GM23248 (cell line): ENCODE results near the gene C11orf16. TPM values are rescaled to one million over a fixed set of nuclear protein-coding genes. Genes with fewer than 3 reads are reported as not detected.

Experiments
- DNase-seq: peaks from one replicate; pipeline ENCODE4 v3.0.0-alpha.2; 2015
- H2AFZ ChIP-seq: fragments of 200-600 bp; sonication (generic); 2 replicates; pipeline ENCODE4 v1.6.1; 2016; ENCODE audit warnings: antibody characterized with exemption
- H3F3A ChIP-seq: fragments of 200-600 bp; sonication (generic); 2 replicates; pipeline ENCODE4 v1.6.1; 2016; ENCODE audit warnings: mild to moderate bottlenecking, antibody characterized with exemption, mixed run types; ENCODE audit not compliant: insufficient read depth
- H3K27ac ChIP-seq: fragments of 200-600 bp; sonication (generic); 2 replicates; pipeline ENCODE4 v1.5.1; 2016; ENCODE audit warnings: mild to moderate bottlenecking
- H3K27me3 ChIP-seq: fragments of 200-600 bp; sonication (generic); replicated peaks from 2 replicates; pipeline ENCODE4 v1.6.1; 2016; ENCODE audit warnings: mild to moderate bottlenecking; ENCODE audit not compliant: insufficient read depth
- H3K36me3 ChIP-seq: fragments of 200-600 bp; sonication (generic); 2 replicates; pipeline ENCODE4 v1.6.1; 2016; ENCODE audit warnings: low read depth, mild to moderate bottlenecking
- H3K4me1 ChIP-seq: fragments of 200-600 bp; sonication (generic); 2 replicates; pipeline ENCODE4 v1.6.1; 2016; ENCODE audit warnings: mild to moderate bottlenecking; ENCODE audit not compliant: insufficient read depth
- H3K4me2 ChIP-seq: fragments of 200-600 bp; sonication (generic); one replicate; pipeline ENCODE4 v1.6.1; 2016; ENCODE audit warnings: mild to moderate bottlenecking; ENCODE audit not compliant: unreplicated experiment
- H3K4me3 ChIP-seq: fragments of 200-600 bp; sonication (generic); 2 replicates; pipeline ENCODE4 v1.5.1; 2016; ENCODE audit warnings: mild to moderate bottlenecking
- H3K79me2 ChIP-seq: fragments of 200-600 bp; sonication (generic); 2 replicates; pipeline ENCODE4 v1.6.1; 2016; ENCODE audit warnings: mild to moderate bottlenecking; ENCODE audit not compliant: insufficient read depth
- H3K9ac ChIP-seq: fragments of 200-600 bp; sonication (generic); 2 replicates; pipeline ENCODE4 v1.6.1; 2016; ENCODE audit warnings: mild to moderate bottlenecking
- H3K9me2 ChIP-seq: fragments of 200-600 bp; sonication (generic); 2 replicates; pipeline ENCODE4 v1.6.1; 2016; ENCODE audit warnings: mixed run types, mild to moderate bottlenecking, moderate library complexity; ENCODE audit not compliant: insufficient read depth
- H3K9me3 ChIP-seq: fragments of 200-600 bp; sonication (generic); one replicate; pipeline ENCODE4 v1.6.1; 2017; ENCODE audit warnings: low read depth
- H4K20me1 ChIP-seq: fragments of 200-600 bp; sonication (generic); 2 replicates; pipeline ENCODE4 v1.6.0; 2016; ENCODE audit not compliant: insufficient read depth
- EZH2 ChIP-seq: fragments of 200-600 bp; sonication (generic); IDR thresholded peaks from 2 replicates; pipeline ENCODE4 v1.6.1; 2018; ENCODE audit warnings: antibody characterized with exemption, mild to moderate bottlenecking; ENCODE audit not compliant: insufficient read depth, poor library complexity, severe bottlenecking
- EZH2phosphoT487 ChIP-seq: fragments of 200-600 bp; sonication (generic); IDR thresholded peaks from 2 replicates; pipeline ENCODE4 v1.6.1; 2018; ENCODE audit warnings: antibody characterized with exemption, moderate library complexity, mild to moderate bottlenecking, low read depth; ENCODE audit not compliant: insufficient read depth
- WGBS, 2 experiments: methylation state at CpG; one replicate each; pipeline ENCODE4 v1.1.6; 2015 to 2017; ENCODE audit warnings: low lambda C conversion rate in 2 of 2, low coverage in 1 of 2; ENCODE audit errors: missing lambda C conversion rate in 2 of 2; 5-methylcytosine and 5-hydroxymethylcytosine counted together
- in situ Hi-C: fragments of 300-500 bp; cut with MboI; formaldehyde crosslinking; loops from 2 replicates; pipeline ENCODE4 v1.15.0; 2020
- polyA plus RNA-seq: library from polyadenylated mRNA; unstranded; fragments of >200 nt; fragmentation: Nextera tagmentation; extraction: Ambion mirVana; gene quantifications from 2 replicates; pipeline ENCODE4 v1.2.1, GENCODE V29; 2016
- total RNA-seq: library from RNA; depleted of rRNA; stranded (reverse); fragments of >200 nt; shearing (Covaris generic); gene quantifications from 2 replicates; pipeline ENCODE4 v1.2.3, GENCODE V29; 2014

The C11orf16 gene
- total and polyA plus RNA-seq, 2 experiments from 2014 or later, result not detected

GRCh38 chr11:8928205-8928604 is 4.5 kb downstream of the C11orf16 start:
- Histone ChIP-seq H3K9me3 (no peaks in the 10 kb centered on the region), H3K27me3 (no peaks in the 10 kb centered on the region), H3K4me3 (no peak overlapping the region), H3K4me2 (no peak overlapping the region), H3F3A (peaks cover 8% of the 10 kb centered on the region), H4K20me1 (no peaks in the 10 kb centered on the region), H3K9ac (no peak overlapping the region), H3K36me3 (no peaks in the 10 kb centered on the region), H3K79me2 (no peaks in the 10 kb centered on the region), H3K4me1 (peaks cover 25% of the 10 kb centered on the region), H2AFZ (no peak overlapping the region), H3K27ac (no peak overlapping the region), H3K9me2 (no peaks in the 10 kb centered on the region)
- 96 to 97% methylated on average over 4 of the region's 4 CpGs for WGBS, 2 experiments
- TF ChIP-seq EZH2 (no peak), EZH2phosphoT487 (no peak)
- DNase-seq, result no peak
- in situ Hi-C loops, result no loop called here

- in situ Hi-C loops, result no loop called here
- no peak overlapping the region for H3K27ac ChIP-seq
- no peaks in the 10 kb centered on the region for H4K20me1 ChIP-seq
- no peak for DNase-seq
- no peaks in the 10 kb centered on the region for H3K9me2 ChIP-seq
- H2AFZ ChIP-seq, result no peak overlapping the region
- H3K9me3 ChIP-seq, result no peaks in the 10 kb centered on the region
- H3K27me3 ChIP-seq, result no peaks in the 10 kb centered on the region
- no peaks in the 10 kb centered on the region for H3K36me3 ChIP-seq
- H3F3A ChIP-seq, result peaks cover 8% of the 10 kb centered on the region
- no peak overlapping the region for H3K9ac ChIP-seq
- H3K4me3 ChIP-seq, result no peak overlapping the region
- H3K4me1 ChIP-seq, result peaks cover 25% of the 10 kb centered on the region
- H3K4me2 ChIP-seq, result no peak overlapping the region
- WGBS, 2 experiments, result 87 to 91% methylated on average over 5 of the region's 5 CpGs
- H3K79me2 ChIP-seq, result no peaks in the 10 kb centered on the region
- TF ChIP-seq EZH2, result no peak
- TF ChIP-seq EZH2phosphoT487, result no peak
Measured at GRCh38 chr11:8927233-8927632, 5.5 kb downstream of the C11orf16 start.

- Histone ChIP-seq H3K79me2 (no peaks in the 10 kb centered on the region), H3K36me3 (peaks cover 7% of the 10 kb centered on the region; the same call in 1 of the 2 replicates), H3K4me2 (no peak overlapping the region), H3K9ac (no peak overlapping the region), H3K27me3 (no peaks in the 10 kb centered on the region), H2AFZ (no peak overlapping the region), H3K4me3 (no peak overlapping the region), H3K9me2 (no peaks in the 10 kb centered on the region), H3F3A (peaks cover 8% of the 10 kb centered on the region), H3K9me3 (no peaks in the 10 kb centered on the region), H4K20me1 (no peaks in the 10 kb centered on the region), H3K27ac (no peak overlapping the region), H3K4me1 (peaks cover 25% of the 10 kb centered on the region)
- in situ Hi-C loops, result no loop called here
- DNase-seq, result no peak
- WGBS, 2 experiments, result 94 to 97% methylated on average over 5 of the region's 5 CpGs
- no peak for TF ChIP-seq EZH2phosphoT487
- TF ChIP-seq EZH2, result no peak
Measured at GRCh38 chr11:8926236-8926635, 6.5 kb downstream of the C11orf16 start.

GRCh38 chr11:8925711-8926110 is 7.0 kb downstream of the C11orf16 start:
- Histone ChIP-seq H4K20me1 (no peaks in the 10 kb centered on the region), H3K27me3 (no peaks in the 10 kb centered on the region), H3K4me2 (no peak overlapping the region), H3K4me1 (peaks cover 21% of the 10 kb centered on the region), H3K27ac (no peak overlapping the region), H3K9ac (no peak overlapping the region), H3F3A (peaks cover 8% of the 10 kb centered on the region), H3K4me3 (no peak overlapping the region), H3K9me2 (no peaks in the 10 kb centered on the region), H3K9me3 (no peaks in the 10 kb centered on the region), H3K79me2 (no peaks in the 10 kb centered on the region), H2AFZ (no peak overlapping the region), H3K36me3 (peaks cover 8% of the 10 kb centered on the region; the same call in 1 of the 2 replicates)
- DNase-seq, result no peak
- in situ Hi-C loops, result no loop called here
- 93 to 96% methylated on average over 5 of the region's 5 CpGs for WGBS, 2 experiments
- TF ChIP-seq EZH2 (no peak), EZH2phosphoT487 (no peak)

- H3K27ac ChIP-seq, result no peak overlapping the region
- 84 to 87% methylated on average over 5 of the region's 5 CpGs for WGBS, 2 experiments
- H3K27me3 ChIP-seq, result no peaks in the 10 kb centered on the region
- H3K79me2 ChIP-seq, result no peaks in the 10 kb centered on the region
- H4K20me1 ChIP-seq, result no peaks in the 10 kb centered on the region
- H3K9me2 ChIP-seq, result no peaks in the 10 kb centered on the region
- H3F3A ChIP-seq, result peaks cover 5% of the 10 kb centered on the region
- no peak for DNase-seq
- H3K36me3 ChIP-seq, result peaks cover 32% of the 10 kb centered on the region; the same call in 1 of the 2 replicates
- TF ChIP-seq EZH2, result no peak
- H3K4me3 ChIP-seq, result no peak overlapping the region
- no peaks in the 10 kb centered on the region for H3K9me3 ChIP-seq
- H3K9ac ChIP-seq, result no peak overlapping the region
- H2AFZ ChIP-seq, result no peak overlapping the region
- H3K4me2 ChIP-seq, result no peak overlapping the region
- peaks cover 13% of the 10 kb centered on the region for H3K4me1 ChIP-seq
- in situ Hi-C loops, result no loop called here
Measured at GRCh38 chr11:8922691-8923090, 10.1 kb downstream of the C11orf16 start.
